ENCODE data around the gene FGD1. TPM values are rescaled to one million over a fixed set of nuclear protein-coding genes. Genes with fewer than 3 reads are reported as not detected.
A peak's percentile ranks its signal among the peaks of the same experiment; 100 is the strongest.

The FGD1 gene
- total and polyA plus RNA-seq, 2 of the 13 experiments (the other 11 are each of a cell fraction or from before 2014, with no cell fraction given), result 0.36 to 0.62 TPM

DNA sequence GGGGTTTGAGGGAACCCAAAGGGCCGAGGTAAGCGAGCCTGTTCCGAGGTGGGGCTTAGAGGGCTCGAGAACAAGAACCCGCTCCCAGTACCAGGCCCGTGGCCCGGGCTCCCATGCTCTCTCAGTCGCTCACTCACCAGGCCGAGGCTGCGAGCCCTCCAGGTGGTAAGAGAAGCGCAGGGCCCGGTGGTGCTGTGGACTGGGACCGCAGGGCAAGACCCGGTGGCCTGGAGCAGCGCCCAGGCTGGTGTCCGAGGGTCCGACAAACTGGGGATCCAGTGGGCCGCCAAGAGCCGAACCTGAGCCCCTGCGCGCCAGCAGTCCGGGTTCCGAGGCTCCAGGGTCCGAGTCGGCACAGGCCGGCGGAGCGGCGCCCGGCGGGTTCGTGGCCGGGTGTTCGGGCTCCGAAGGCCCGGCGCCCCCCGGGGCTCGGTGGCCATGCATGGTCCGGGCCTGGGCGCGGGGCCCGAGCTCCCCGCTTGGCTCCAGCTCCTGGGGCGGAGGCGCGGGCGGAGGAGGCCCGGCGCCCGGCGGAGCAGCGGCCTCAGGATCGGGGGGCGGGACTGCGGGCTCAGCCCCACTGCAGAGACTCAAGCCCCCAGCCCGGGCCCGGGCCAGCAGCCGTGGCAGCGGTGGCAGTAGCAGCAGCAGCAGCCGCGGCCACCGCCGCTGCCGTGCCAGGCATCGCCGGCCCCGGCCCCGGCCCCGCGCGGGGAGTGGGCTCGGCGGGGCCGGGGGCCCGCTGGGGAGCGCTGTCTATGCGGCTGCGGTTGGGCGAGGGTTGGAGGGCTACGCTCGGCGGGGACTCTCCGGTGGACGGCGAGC lies 833 bp downstream of the FGD1 start (continued):
- TF ChIP-seq, protein P1, sequence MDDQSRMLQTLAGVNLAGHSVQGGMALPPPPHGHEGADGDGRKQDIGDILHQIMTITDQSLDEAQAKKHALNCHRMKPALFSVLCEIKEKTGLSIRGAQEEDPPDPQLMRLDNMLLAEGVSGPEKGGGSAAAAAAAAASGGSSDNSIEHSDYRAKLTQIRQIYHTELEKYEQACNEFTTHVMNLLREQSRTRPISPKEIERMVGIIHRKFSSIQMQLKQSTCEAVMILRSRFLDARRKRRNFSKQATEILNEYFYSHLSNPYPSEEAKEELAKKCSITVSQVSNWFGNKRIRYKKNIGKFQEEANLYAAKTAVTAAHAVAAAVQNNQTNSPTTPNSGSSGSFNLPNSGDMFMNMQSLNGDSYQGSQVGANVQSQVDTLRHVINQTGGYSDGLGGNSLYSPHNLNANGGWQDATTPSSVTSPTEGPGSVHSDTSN (CRISPR knock-in tag; IDR thresholded peaks at IDR 0.05; ENCODE audit: borderline replicate concordance), result no peak
- TF ChIP-seq, protein P2, sequence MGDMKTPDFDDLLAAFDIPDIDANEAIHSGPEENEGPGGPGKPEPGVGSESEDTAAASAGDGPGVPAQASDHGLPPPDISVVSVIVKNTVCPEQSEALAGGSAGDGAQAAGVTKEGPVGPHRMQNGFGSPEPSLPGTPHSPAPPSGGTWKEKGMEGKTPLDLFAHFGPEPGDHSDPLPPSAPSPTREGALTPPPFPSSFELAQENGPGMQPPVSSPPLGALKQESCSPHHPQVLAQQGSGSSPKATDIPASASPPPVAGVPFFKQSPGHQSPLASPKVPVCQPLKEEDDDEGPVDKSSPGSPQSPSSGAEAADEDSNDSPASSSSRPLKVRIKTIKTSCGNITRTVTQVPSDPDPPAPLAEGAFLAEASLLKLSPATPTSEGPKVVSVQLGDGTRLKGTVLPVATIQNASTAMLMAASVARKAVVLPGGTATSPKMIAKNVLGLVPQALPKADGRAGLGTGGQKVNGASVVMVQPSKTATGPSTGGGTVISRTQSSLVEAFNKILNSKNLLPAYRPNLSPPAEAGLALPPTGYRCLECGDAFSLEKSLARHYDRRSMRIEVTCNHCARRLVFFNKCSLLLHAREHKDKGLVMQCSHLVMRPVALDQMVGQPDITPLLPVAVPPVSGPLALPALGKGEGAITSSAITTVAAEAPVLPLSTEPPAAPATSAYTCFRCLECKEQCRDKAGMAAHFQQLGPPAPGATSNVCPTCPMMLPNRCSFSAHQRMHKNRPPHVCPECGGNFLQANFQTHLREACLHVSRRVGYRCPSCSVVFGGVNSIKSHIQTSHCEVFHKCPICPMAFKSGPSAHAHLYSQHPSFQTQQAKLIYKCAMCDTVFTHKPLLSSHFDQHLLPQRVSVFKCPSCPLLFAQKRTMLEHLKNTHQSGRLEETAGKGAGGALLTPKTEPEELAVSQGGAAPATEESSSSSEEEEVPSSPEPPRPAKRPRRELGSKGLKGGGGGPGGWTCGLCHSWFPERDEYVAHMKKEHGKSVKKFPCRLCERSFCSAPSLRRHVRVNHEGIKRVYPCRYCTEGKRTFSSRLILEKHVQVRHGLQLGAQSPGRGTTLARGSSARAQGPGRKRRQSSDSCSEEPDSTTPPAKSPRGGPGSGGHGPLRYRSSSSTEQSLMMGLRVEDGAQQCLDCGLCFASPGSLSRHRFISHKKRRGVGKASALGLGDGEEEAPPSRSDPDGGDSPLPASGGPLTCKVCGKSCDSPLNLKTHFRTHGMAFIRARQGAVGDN (CRISPR knock-in tag; IDR thresholded peaks at IDR 0.05), result peak; percentile 54; the same call in 1 of the 2 replicates

DNA sequence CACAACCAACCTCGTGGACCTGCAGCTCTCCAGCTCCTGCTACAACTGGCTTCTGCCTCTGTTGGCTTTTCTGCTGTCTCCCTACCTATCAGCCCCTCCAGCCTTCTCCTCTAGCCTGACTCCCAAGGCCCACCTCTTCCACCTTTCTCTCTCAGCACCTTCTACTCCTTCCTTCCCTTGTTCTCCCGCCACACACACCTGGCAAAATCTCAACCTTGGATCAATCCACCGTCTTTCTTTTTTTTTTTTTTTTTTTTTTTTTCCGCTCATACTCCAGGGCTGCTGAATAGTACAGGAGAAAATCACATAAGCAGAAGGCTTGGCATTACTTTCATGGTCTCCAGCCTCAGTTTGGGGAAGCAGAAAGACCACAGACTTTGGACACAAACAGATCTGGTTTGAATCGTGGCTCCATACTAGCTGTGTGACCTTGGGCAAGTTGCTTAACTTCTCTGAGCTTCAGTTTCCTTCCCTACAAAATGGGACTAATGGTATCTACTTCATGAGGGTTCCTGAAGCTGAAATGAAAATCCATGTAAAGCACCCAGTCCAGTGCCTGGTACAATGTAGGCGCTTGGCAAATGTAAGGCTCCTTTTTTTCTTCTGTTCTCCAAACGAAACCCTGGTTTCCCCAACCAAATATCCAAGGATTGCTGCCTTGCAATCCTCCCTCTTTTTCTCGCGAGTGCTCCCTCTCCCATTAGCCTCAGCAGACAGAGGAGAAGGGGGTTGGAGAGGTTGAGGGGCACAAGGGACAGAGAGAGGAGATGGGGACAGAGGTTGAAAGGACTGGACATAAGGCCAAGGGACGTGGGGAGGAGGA lies 1.7 kb downstream of the FGD1 start:
- ATAC-seq (no peak), DNase-seq (ENCODE audit: low spot score) (no peak), FAIRE-seq (peak; percentile 51)
- peak overlapping the region; percentile 43 for H3K9ac ChIP-seq (ENCODE audit: insufficient read depth, low read depth, low read length)
- 27% methylated on average over 9 of the region's 10 CpGs for WGBS (ENCODE audit: low lambda C conversion rate)
- no peaks in the 10 kb centered on the region for H3K9me3 ChIP-seq (ENCODE audit: low read length)
- intact Hi-C loops (cut with micrococcal nuclease; ENCODE audit: unreplicated experiment), result no loop called here
- H3K4me1 ChIP-seq (ENCODE audit: insufficient read depth, low read length), result 0 out of 2 replicates have a peak, but pooled peaks cover 14% of the 10 kb centered on the region
- peak overlapping the region; percentile 57 to 75 (median 64) for H3K4me3 ChIP-seq (replicated peaks in 1 of 3; ENCODE audit: insufficient read depth in 1 of 3, low read depth in 2 of 3, low read length in 3 of 3)
- no peak overlapping the region for H3K27ac ChIP-seq (ENCODE audit: extremely low read length, insufficient read depth, low read length)
- ChIA-PET CTCF (ENCODE audit: low intra/inter-chr PET ratio, low total read pairs) (no interaction called here), POLR2A (no interaction called here)
- peak overlapping the region; percentile 75 for H3K4me2 ChIP-seq (ENCODE audit: low read depth, low read length)
- H4K20me1 ChIP-seq (ENCODE audit: insufficient read depth, low read length), result no peaks in the 10 kb centered on the region
- H3K36me3 ChIP-seq (replicated peaks in 1 of 2; ENCODE audit: control insufficient read depth in 1 of 2, insufficient read depth in 2 of 2, low read length in 2 of 2), result no peaks in the 10 kb centered on the region
- no peaks in the 10 kb centered on the region for H3K27me3 ChIP-seq (ENCODE audit: control insufficient read depth in 1 of 2, insufficient read depth in 2 of 2, low read length in 2 of 2)
- no peaks in the 10 kb centered on the region for H3K79me2 ChIP-seq (ENCODE audit: insufficient read depth, low read length)
- H2AFZ ChIP-seq (ENCODE audit: low read length), result no peak overlapping the region
- in situ Hi-C loops (cut with HindIII; ENCODE audit: extremely low pct_ligation_motif_present, low pct_unique_long_range_greater_than_20kb), result no loop called here
- BruUV-seq (replicated peaks), result TSS peak; percentile 44
- TF ChIP-seq ZKSCAN8 (CRISPR knock-in tag; IDR thresholded peaks at IDR 0.05; ENCODE audit: borderline replicate concordance) (no peak), SNAI1 (CRISPR knock-in tag; IDR thresholded peaks at IDR 0.05; ENCODE audit: borderline replicate concordance) (no peak), ZMYM3 (CRISPR knock-in tag; IDR thresholded peaks at IDR 0.05) (peak; percentile 71), ZNF768 (CRISPR knock-in tag; IDR thresholded peaks at IDR 0.05) (peak; percentile 82; the same call in 1 of the 2 replicates), ZNF263 (CRISPR knock-in tag; IDR thresholded peaks at IDR 0.05) (peak; percentile 94)

Measured in HepG2 (cell line).